MCF 10A (cell line): ENCODE data around the gene PCYOX1L. TPM values are rescaled to one million over a fixed set of nuclear protein-coding genes. Genes with fewer than 3 reads are reported as not detected.
A peak's percentile ranks its signal among the peaks of the same experiment; 100 is the strongest.

Source experiments
- BruUV-seq: library from RNA; stranded (reverse); fragments of 400-500 nt; replicated peaks from 2 replicates; lab custom pipeline; 2021; lab: Mats Ljungman, UMichigan
- CTCF ChIA-PET: fragments of 300-600 bp; sonication (Branson Sonifier 250); formaldehyde crosslinking; extraction: SDS; loops from one replicate; lab custom pipeline; 2021; ENCODE audit warnings: antibody characterized with exemption, inconsistent platforms; lab: Yijun Ruan, JAX
- POLR2A ChIA-PET: fragments of 300-600, 350-650 bp; sonication (Branson Sonifier 250); formaldehyde crosslinking; extraction: SDS; loops from one replicate; lab custom pipeline; 2020; ENCODE audit warnings: antibody characterized with exemption, inconsistent platforms; lab: Yijun Ruan, JAX
- DNase-seq: peaks from one replicate; pipeline ENCODE4 v3.0.0-alpha.2; 2018; ENCODE audit not compliant: unreplicated experiment
- H3K27ac Mint-ChIP-seq: one replicate; pipeline ENCODE4 v1.8.0; 2022; ENCODE audit warnings: mild to moderate bottlenecking, low read depth, mixed read lengths; ENCODE audit not compliant: unreplicated experiment
- H3K27me3 Mint-ChIP-seq: one replicate; pipeline ENCODE4 v1.8.0; 2022; ENCODE audit warnings: mixed read lengths; ENCODE audit not compliant: insufficient read depth, unreplicated experiment
- H3K36me3 Mint-ChIP-seq: one replicate; pipeline ENCODE4 v1.8.0; 2022; ENCODE audit warnings: mild to moderate bottlenecking, moderate library complexity, mixed read lengths; ENCODE audit not compliant: insufficient read depth, unreplicated experiment
- H3K4me1 Mint-ChIP-seq: one replicate; pipeline ENCODE4 v1.8.0; 2022; ENCODE audit warnings: mixed read lengths; ENCODE audit not compliant: insufficient read depth, unreplicated experiment
- H3K4me3 Mint-ChIP-seq: one replicate; pipeline ENCODE4 v1.8.0; 2022; ENCODE audit warnings: mild to moderate bottlenecking, moderate library complexity, mixed read lengths; ENCODE audit not compliant: unreplicated experiment
- H3K9me3 Mint-ChIP-seq: one replicate; pipeline ENCODE4 v1.8.0; 2022; ENCODE audit warnings: mixed read lengths; ENCODE audit not compliant: unreplicated experiment
- intact Hi-C: fragments of 100-400 bp; cut with micrococcal nuclease; formaldehyde crosslinking; loops from 2 replicates; pipeline ENCODE4 v1.14.1; 2022
- total RNA-seq: library from RNA; stranded (reverse); gene quantifications from 2 replicates; pipeline ENCODE4 v1.2.3, GENCODE V29; 2022
- TF ChIP-seq, protein P1 (sequence below): fragments of 200-600 bp; IDR thresholded peaks from one replicate; pipeline ENCODE4 v1.8.0; 2022; ENCODE audit warnings: antibody characterized with exemption, mild to moderate bottlenecking; ENCODE audit not compliant: unreplicated experiment

PCYOX1L gene
- total RNA-seq, 1 experiment from 2014 or later, result 7.7 TPM

DNA sequence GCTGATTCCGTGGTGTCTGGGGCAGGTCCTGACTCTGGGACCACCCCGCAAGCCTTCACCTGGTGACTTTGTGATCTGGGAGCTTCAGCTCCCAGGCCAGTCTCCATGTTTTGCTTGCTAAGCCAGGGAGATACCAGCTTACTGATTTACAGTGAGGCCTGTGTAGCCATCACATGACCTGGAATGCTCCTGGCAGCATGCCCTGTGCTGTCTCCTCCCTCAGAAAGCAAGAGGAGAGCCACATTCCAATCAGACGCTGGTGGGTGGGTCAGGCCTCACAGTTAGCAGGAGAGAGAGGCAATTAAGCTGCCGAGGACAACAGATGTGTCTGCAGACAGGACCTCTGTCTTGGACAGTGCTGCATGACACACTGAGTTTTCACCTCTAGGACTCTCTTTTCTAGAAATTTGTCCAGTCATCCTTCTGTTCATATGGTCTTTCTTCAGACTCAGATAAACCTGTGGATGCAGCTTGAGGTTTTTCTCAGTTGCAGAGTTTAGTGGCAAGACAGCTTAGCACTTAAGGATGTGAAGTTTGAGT is 37.0 kb upstream of the PCYOX1L start:
- Mint-ChIP-seq H3K27me3 (no peaks in the 10 kb centered on the region), H3K9me3 (no peaks in the 10 kb centered on the region), H3K4me1 (peaks cover 38% of the 10 kb centered on the region), H3K4me3 (peak overlapping the region; percentile 14), H3K36me3 (peaks cover 6% of the 10 kb centered on the region), H3K27ac (peak overlapping the region; percentile 96)
- ChIA-PET CTCF (interaction anchor here (0.6 to 27.3 kb wide), 21 partner anchors 8 to 590 kb away, joined by 3 to 1231 read pairs (median 4); partner anchors contain the start of genes GRPEL2, IL17B and PCYOX1L), POLR2A (interaction anchor here (0.5 to 7.3 kb wide), 27 partner anchors 9 to 334 kb away, joined by 3 to 140 read pairs (median 5); partner anchors contain the start of genes ARHGEF37, CSNK1A1, GRPEL2 and PCYOX1L)
- intact Hi-C loops, result loop anchor here (5.0 kb wide), 1 partner anchor 36 kb away; the partner anchor contains the start of gene PCYOX1L
- peak; percentile 92 for DNase-seq
- TF ChIP-seq, protein P1, sequence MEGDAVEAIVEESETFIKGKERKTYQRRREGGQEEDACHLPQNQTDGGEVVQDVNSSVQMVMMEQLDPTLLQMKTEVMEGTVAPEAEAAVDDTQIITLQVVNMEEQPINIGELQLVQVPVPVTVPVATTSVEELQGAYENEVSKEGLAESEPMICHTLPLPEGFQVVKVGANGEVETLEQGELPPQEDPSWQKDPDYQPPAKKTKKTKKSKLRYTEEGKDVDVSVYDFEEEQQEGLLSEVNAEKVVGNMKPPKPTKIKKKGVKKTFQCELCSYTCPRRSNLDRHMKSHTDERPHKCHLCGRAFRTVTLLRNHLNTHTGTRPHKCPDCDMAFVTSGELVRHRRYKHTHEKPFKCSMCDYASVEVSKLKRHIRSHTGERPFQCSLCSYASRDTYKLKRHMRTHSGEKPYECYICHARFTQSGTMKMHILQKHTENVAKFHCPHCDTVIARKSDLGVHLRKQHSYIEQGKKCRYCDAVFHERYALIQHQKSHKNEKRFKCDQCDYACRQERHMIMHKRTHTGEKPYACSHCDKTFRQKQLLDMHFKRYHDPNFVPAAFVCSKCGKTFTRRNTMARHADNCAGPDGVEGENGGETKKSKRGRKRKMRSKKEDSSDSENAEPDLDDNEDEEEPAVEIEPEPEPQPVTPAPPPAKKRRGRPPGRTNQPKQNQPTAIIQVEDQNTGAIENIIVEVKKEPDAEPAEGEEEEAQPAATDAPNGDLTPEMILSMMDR, result no peak
- BruUV-seq, result no TSS peak

DNA sequence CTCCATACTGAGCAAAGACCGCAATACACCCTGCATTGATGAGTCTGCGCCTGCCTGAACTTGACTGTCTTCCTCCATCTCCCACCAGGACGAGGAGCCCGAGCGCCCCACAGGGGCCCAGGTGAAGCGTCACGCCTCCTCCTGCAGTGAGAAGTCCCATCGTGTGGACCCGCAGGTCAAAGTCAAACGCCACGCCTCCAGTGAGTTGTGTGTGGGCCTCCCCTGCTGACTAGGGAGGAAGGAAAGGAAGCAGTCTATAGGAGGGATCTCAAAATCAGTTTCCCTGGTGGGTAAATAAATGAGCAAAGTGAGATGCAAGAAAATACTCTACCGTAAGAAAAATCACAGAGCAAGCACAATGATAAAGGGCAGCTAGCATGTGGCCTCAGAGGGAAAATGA is 35.3 kb upstream of the PCYOX1L start:
- ChIA-PET POLR2A (interaction anchor here (1.1 to 7.3 kb wide), 5 partner anchors 22 to 240 kb away, joined by 5 to 213 read pairs (median 51); partner anchors contain the start of genes GRPEL2 and PCYOX1L), CTCF (interaction anchor here (0.7 to 27.3 kb wide), 6 partner anchors 7 to 228 kb away, joined by 3 to 1231 read pairs (median 8); partner anchors contain the start of genes GRPEL2, IL17B and PCYOX1L)
- Mint-ChIP-seq H3K4me3 (no peak overlapping the region), H3K27me3 (no peaks in the 10 kb centered on the region), H3K27ac (peak overlapping the region; percentile 96), H3K9me3 (no peaks in the 10 kb centered on the region), H3K36me3 (peaks cover 6% of the 10 kb centered on the region), H3K4me1 (peaks cover 38% of the 10 kb centered on the region)
- TF ChIP-seq, protein P1, result no peak
- no TSS peak for BruUV-seq
- no peak for DNase-seq
- intact Hi-C loops, result loop anchor here (5.0 kb wide), 1 partner anchor 35 kb away; the partner anchor contains the start of gene PCYOX1L

DNA sequence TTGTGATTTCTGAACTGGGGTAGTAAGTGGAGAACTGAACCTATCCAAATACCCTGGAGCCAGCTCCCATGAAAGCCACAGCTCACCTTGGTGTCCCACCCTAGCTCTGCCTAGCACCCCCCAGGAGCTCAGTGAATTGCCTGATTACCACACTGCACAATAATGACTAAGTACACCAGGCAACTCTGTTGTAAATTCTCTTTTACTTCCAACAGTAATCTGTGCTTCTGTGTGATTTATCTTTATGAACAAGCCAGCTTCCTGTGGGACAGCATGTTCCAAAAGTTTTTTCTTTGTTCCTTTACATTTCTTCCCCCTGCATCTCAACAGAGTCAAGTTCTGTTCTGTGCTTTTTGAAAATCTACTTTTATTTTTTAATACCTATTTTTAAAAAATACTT is 34.6 kb upstream of the PCYOX1L start:
- H3K27ac Mint-ChIP-seq, result peak overlapping the region; percentile 96
- ChIA-PET CTCF (interaction anchor here (0.7 to 27.3 kb wide), 7 partner anchors 8 to 227 kb away, joined by 3 to 1231 read pairs (median 6); partner anchors contain the start of genes GRPEL2, IL17B and PCYOX1L), POLR2A (interaction anchor here (0.5 to 7.3 kb wide), 18 partner anchors 9 to 497 kb away, joined by 3 to 213 read pairs (median 5); partner anchors contain the start of genes ADRB2, ARHGEF37, CSNK1A1 and GRPEL2)
- H3K36me3 Mint-ChIP-seq, result peaks cover 6% of the 10 kb centered on the region
- TF ChIP-seq, protein P1, result no peak
- no TSS peak for BruUV-seq
- DNase-seq, result no peak
- no peaks in the 10 kb centered on the region for H3K27me3 Mint-ChIP-seq
- intact Hi-C loops, result loop anchor here (5.0 kb wide), 1 partner anchor 34 kb away; the partner anchor contains the start of gene PCYOX1L
- H3K4me3 Mint-ChIP-seq, result no peak overlapping the region
- H3K4me1 Mint-ChIP-seq, result peaks cover 38% of the 10 kb centered on the region
- no peaks in the 10 kb centered on the region for H3K9me3 Mint-ChIP-seq

DNA sequence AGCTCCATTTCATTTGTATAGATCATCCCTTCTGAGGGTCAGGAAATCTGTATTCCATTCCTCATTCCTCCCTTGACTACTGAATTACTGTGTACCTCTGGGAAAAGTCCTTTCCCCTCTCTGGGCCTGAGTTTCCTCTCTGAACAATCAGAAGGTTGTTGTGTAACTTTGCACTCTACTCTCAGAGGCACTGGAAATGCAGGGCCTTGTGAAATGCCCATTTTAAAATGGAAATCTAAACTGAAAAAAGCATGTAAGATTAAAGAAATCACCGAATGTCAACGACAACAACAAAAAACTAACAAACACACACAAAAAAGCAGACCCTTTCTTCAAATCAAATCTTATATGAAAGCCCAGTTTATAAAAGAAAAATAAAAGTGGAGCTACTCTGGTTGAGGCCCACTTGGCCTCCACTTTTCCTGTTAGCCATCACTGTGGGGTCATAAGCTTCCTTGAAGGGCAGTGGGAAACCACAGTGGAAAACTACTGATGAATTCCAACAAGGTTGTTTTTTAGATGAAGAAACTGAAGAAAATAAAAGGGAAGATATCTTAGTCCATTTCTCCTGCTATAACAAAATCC is 34.1 kb upstream of the PCYOX1L start:
- Mint-ChIP-seq H3K27ac (peak overlapping the region; percentile 96), H3K4me3 (no peak overlapping the region), H3K9me3 (no peaks in the 10 kb centered on the region), H3K4me1 (peaks cover 38% of the 10 kb centered on the region), H3K27me3 (no peaks in the 10 kb centered on the region), H3K36me3 (peaks cover 6% of the 10 kb centered on the region)
- BruUV-seq, result no TSS peak
- ChIA-PET POLR2A (interaction anchor here (0.5 to 7.3 kb wide), 19 partner anchors 8 to 498 kb away, joined by 3 to 213 read pairs (median 5); partner anchors contain the start of genes ADRB2, ARHGEF37, CSNK1A1 and GRPEL2), CTCF (interaction anchor here (0.8 to 27.3 kb wide), 7 partner anchors 9 to 241 kb away, joined by 3 to 1231 read pairs (median 6); partner anchors contain the start of genes GRPEL2, IL17B and PCYOX1L)
- intact Hi-C loops, result loop anchor here (5.0 kb wide), 1 partner anchor 34 kb away; the partner anchor contains the start of gene PCYOX1L
- no peak for DNase-seq
- TF ChIP-seq, protein P1, result no peak
